Measurements from ENCODE around the gene APAF1.

GRCh38 chr12:98737322-98737712 lies 92.2 kb downstream of the APAF1 start:
- TF ChIP-seq CTCF (IDR thresholded peaks at IDR 0.05) = no peak
- TF ChIP-seq POLR2A (IDR thresholded peaks at IDR 0.05) = no peak
- TF ChIP-seq POLR2AphosphoS5 (IDR thresholded peaks at IDR 0.05) = no peak
- TF ChIP-seq EP300 (IDR thresholded peaks at IDR 0.05; ENCODE audit: low read depth) = no peak
